Endodermal cell (in vitro differentiated cells): ENCODE data around the gene RUFY4. TPM values are rescaled to one million over a fixed set of nuclear protein-coding genes. Genes with fewer than 3 reads are reported as not detected.
A peak's percentile ranks its signal among the peaks of the same experiment; 100 is the strongest.

Source experiments
- DNase-seq: peaks from one replicate; pipeline ENCODE4 v3.0.0-alpha.2; 2017
- H3K27ac ChIP-seq: 2 replicates; pipeline ENCODE4 v1.5.1; 2013; ENCODE audit warnings: mild to moderate bottlenecking, low read depth, low read length, moderate library complexity
- H3K27me3 ChIP-seq: 2 replicates; pipeline ENCODE4 v1.6.1; 2013; ENCODE audit warnings: mild to moderate bottlenecking, low read length, moderate library complexity; ENCODE audit not compliant: insufficient read depth, control insufficient read depth, poor library complexity, severe bottlenecking
- H3K36me3 ChIP-seq: 2 replicates; pipeline ENCODE4 v1.7.0; 2013; ENCODE audit warnings: mild to moderate bottlenecking, low read length, moderate library complexity; ENCODE audit not compliant: control insufficient read depth, insufficient read depth
- H3K4me1 ChIP-seq: one replicate; pipeline ENCODE4 v1.7.0; 2013; ENCODE audit warnings: low read length; ENCODE audit not compliant: control insufficient read depth, insufficient read depth
- H3K4me3 ChIP-seq: 2 replicates; pipeline ENCODE4 v1.5.1; 2013; ENCODE audit warnings: mild to moderate bottlenecking, low read length, moderate library complexity
- H3K9ac ChIP-seq: 2 replicates; pipeline ENCODE4 v1.6.1; 2013; ENCODE audit warnings: mild to moderate bottlenecking, low read length, moderate library complexity; ENCODE audit not compliant: poor library complexity, severe bottlenecking; ENCODE audit errors: extremely low read depth
- H3K9me3 ChIP-seq: 2 replicates; pipeline ENCODE4 v1.6.1; 2013; ENCODE audit warnings: mild to moderate bottlenecking, low read length, moderate library complexity; ENCODE audit not compliant: control insufficient read depth
- H3K27ac Mint-ChIP-seq: 2 replicates; pipeline ENCODE4 v1.8.0; 2020; ENCODE audit warnings: mixed read lengths
- H3K27me3 Mint-ChIP-seq: 2 replicates; pipeline ENCODE4 v1.8.0; 2021; ENCODE audit warnings: mild to moderate bottlenecking, mixed read lengths; ENCODE audit not compliant: insufficient read depth
- H3K36me3 Mint-ChIP-seq: 2 replicates; pipeline ENCODE4 v1.8.0; 2020; ENCODE audit warnings: low read depth, mixed read lengths
- H3K4me1 Mint-ChIP-seq: 2 replicates; pipeline ENCODE4 v1.8.0; 2020; ENCODE audit warnings: mixed read lengths
- H3K4me3 Mint-ChIP-seq: 2 replicates; pipeline ENCODE4 v1.8.0; 2020; ENCODE audit warnings: mild to moderate bottlenecking, moderate library complexity, mixed read lengths
- H3K9me3 Mint-ChIP-seq: 2 replicates; pipeline ENCODE4 v1.8.0; 2020; ENCODE audit warnings: mild to moderate bottlenecking, mixed read lengths
- WGBS, 2 experiments: methylation state at CpG; one replicate each; pipeline versions ENCODE4 v1.1.5 to v1.1.7; 2013; ENCODE audit warnings: missing lambda C conversion rate in 2 of 2, mixed read lengths in 1 of 2; ENCODE audit not compliant: insufficient coverage in 1 of 2, insufficient read length in 1 of 2; 5-methylcytosine and 5-hydroxymethylcytosine counted together
- total RNA-seq, 2 donors: library from RNA; stranded (reverse); fragmentation: NEBNext Ultra II Directional in 1 of 2; extraction: Animal tissue kit (Norgen Biotek cat#: 25700) in 1 of 2; gene quantifications; 2 replicates in 1 of 2; 3 replicates in 1 of 2; pipeline ENCODE4 v1.2.1, GENCODE V29; 2021
- TF ChIP-seq, protein P1 (sequence below): fragments of 200-600 bp; sonication (generic); conservative IDR thresholded peaks from 2 replicates; pipeline ENCODE4 v1.5.0; 2021; ENCODE audit warnings: antibody characterized with exemption, mild to moderate bottlenecking

RUFY4 gene
- total RNA-seq, 2 donors from 2014 or later: 0.35 TPM; not detected in 1

DNA sequence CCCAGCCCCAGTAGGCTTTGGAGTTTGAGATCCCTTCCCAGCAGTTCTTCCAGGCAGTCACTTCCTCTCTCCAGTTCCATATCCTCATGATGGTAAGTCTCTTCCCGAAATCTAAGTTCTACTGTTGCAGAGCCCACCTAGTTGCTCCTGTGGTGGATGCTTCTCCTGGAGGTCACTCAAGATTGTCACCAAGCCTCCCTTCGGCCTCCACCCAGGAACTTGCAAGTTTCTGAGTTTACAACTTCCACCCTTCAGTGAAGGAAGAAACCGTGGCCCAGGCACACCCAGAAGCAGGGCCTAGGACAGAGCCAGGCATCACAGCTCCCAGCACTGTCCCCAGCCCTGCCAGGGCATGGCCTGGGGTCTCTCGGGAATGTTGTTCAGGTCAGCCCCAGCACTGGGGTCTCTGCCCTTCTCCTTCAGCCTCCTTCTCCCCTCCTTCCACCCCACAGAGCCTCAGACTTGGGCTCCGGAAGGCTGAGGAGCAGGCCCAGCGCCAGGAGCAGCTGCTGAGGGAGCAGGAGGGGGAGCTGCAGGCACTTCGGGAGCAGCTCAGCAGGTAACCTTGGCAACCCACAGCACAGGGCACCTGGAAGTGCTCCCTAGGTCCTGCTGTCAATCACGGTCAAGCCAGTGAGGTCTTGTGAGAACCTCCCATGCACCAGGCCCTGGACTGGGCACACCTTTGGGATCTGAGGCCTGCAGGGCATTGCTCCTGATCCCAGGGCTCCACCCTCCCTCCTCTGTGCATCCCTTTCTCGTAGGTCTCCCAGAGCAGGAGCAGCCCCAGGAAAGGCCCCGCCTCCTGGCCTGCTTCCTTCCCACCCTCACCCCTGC is 7.1 kb downstream of the RUFY4 start:
- H3K9me3 ChIP-seq: no peaks in the 10 kb centered on the region
- Mint-ChIP-seq H3K27ac (no peak overlapping the region), H3K9me3 (no peaks in the 10 kb centered on the region), H3K36me3 (no peaks in the 10 kb centered on the region), H3K27me3 (peaks cover 15% of the 10 kb centered on the region), H3K4me1 (peaks cover 7% of the 10 kb centered on the region), H3K4me3 (no peak overlapping the region)
- peak; percentile 71 for DNase-seq
- no peaks in the 10 kb centered on the region for H3K36me3 ChIP-seq
- TF ChIP-seq, protein P1, sequence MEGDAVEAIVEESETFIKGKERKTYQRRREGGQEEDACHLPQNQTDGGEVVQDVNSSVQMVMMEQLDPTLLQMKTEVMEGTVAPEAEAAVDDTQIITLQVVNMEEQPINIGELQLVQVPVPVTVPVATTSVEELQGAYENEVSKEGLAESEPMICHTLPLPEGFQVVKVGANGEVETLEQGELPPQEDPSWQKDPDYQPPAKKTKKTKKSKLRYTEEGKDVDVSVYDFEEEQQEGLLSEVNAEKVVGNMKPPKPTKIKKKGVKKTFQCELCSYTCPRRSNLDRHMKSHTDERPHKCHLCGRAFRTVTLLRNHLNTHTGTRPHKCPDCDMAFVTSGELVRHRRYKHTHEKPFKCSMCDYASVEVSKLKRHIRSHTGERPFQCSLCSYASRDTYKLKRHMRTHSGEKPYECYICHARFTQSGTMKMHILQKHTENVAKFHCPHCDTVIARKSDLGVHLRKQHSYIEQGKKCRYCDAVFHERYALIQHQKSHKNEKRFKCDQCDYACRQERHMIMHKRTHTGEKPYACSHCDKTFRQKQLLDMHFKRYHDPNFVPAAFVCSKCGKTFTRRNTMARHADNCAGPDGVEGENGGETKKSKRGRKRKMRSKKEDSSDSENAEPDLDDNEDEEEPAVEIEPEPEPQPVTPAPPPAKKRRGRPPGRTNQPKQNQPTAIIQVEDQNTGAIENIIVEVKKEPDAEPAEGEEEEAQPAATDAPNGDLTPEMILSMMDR: no peak
- H3K9ac ChIP-seq: no peak overlapping the region
- H3K4me3 ChIP-seq: no peak overlapping the region
- H3K4me1 ChIP-seq: no peaks in the 10 kb centered on the region
- 86 to 90% methylated on average over 2 to 10 of the region's 10 CpGs for WGBS, 2 experiments
- no peak overlapping the region for H3K27ac ChIP-seq
- H3K27me3 ChIP-seq: no peaks in the 10 kb centered on the region

DNA sequence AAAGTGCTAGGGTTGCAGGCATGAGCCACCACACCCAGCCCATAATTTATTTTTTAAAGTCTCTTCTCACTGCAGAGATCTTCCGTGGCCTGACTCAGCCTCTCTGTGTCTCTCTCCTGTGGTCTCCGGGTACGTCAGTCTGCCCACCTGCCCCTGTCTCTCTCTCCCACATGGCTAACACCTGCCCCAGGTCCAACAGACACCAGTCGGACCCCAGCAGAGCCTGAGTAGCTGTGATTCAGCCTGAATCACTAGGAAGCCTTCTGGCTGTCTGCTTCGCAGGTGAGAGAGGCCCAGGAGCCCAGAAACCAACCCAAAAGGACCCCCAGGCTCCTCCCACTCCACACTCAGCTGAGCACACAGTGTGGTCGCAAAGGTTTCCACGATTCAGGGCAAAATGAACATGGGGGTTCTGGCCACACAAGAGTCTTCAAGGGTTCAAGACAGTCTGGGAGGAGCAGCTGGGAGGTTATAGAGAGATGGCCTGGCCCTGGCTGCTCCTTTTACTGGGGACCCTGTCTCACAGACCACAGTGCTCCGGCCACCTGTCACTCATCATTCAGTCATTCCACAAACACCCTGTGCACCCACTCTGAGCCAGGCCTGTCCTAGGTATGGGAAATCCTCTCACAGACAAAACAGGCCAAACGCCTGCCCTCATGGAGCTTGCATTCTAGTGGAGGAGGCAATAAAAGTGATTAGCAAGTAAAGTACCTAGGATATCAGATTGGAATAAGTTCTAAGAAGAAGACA is 8.6 kb downstream of the RUFY4 start:
- 85 to 93% methylated on average over 5 to 9 of the region's 9 CpGs for WGBS, 2 experiments
- Mint-ChIP-seq H3K4me3 (no peak overlapping the region), H3K27me3 (peaks cover 12% of the 10 kb centered on the region), H3K4me1 (no peaks in the 10 kb centered on the region), H3K9me3 (no peaks in the 10 kb centered on the region), H3K27ac (no peak overlapping the region), H3K36me3 (no peaks in the 10 kb centered on the region)
- Histone ChIP-seq H3K9me3 (no peaks in the 10 kb centered on the region), H3K36me3 (no peaks in the 10 kb centered on the region), H3K27ac (no peak overlapping the region), H3K4me3 (no peak overlapping the region), H3K4me1 (no peaks in the 10 kb centered on the region), H3K27me3 (no peaks in the 10 kb centered on the region), H3K9ac (no peak overlapping the region)
- DNase-seq: no peak
- TF ChIP-seq, protein P1: no peak

DNA sequence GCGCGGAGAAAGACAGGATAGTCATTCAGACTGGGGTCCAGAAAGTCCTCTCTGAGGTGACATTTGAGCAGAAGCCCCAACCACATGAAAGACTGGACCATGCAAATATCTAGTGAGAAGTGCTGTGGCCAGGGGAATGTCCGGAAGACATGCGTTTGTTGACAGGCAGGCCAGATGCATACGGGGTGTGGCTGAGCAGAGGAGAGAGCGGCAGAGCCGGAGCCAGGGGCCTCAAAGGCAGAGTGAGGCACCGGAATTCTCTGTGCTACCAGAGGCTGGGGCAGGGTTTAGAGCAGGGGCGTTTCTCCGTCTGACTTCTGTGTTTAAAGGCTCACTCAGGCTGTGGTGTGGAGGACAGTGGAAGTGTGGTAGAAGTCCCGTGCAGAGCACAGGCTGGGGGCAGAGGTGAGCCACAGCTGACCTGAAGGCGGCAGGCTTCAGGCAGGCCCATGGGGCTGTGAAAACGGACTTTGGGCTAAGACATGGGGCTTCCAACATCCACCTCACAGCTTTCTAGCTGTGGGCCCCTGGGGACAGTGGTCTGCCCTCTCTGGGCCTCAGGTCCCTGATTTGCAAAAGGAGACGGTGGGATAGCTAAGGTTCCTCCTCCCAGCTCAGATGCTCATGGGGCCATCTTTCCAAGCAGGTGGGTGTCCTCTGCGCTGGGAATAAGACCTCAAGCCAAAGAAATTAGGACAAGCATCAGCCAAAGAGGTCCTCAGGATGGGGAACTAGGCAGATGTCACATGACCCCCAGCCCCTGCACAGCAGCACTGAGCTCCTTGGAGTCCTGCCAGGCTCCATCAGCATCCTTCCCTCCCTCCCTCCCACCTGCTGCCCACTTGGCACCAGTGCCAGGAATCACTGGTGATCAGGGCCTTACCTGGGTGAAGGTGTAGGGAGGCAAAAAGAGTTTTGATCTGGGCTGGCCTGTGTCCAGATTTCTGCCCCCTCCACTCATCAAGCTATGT is 11.2 kb downstream of the RUFY4 start:
- no peak overlapping the region for H3K9ac ChIP-seq
- Mint-ChIP-seq H3K4me1 (no peaks in the 10 kb centered on the region), H3K27me3 (peaks cover 8% of the 10 kb centered on the region), H3K9me3 (no peaks in the 10 kb centered on the region), H3K4me3 (no peak overlapping the region), H3K36me3 (no peaks in the 10 kb centered on the region), H3K27ac (no peak overlapping the region)
- TF ChIP-seq, protein P1: no peak
- no peaks in the 10 kb centered on the region for H3K9me3 ChIP-seq
- no peak overlapping the region for H3K4me3 ChIP-seq
- WGBS, 2 experiments: 84 to 85% methylated on average over 9 to 15 of the region's 15 CpGs
- no peaks in the 10 kb centered on the region for H3K36me3 ChIP-seq
- no peaks in the 10 kb centered on the region for H3K4me1 ChIP-seq
- H3K27ac ChIP-seq: no peak overlapping the region
- H3K27me3 ChIP-seq: no peaks in the 10 kb centered on the region
- DNase-seq: no peak
